ENCODE data around the gene SGTA. TPM values are rescaled to one million over a fixed set of nuclear protein-coding genes. Genes with fewer than 3 reads are reported as not detected.

SGTA gene
- total and polyA plus RNA-seq, 2 of the 8 experiments (the other 6 are each of a cell fraction or from before 2014, with no cell fraction given) = 86.8 to 130 TPM

DNA sequence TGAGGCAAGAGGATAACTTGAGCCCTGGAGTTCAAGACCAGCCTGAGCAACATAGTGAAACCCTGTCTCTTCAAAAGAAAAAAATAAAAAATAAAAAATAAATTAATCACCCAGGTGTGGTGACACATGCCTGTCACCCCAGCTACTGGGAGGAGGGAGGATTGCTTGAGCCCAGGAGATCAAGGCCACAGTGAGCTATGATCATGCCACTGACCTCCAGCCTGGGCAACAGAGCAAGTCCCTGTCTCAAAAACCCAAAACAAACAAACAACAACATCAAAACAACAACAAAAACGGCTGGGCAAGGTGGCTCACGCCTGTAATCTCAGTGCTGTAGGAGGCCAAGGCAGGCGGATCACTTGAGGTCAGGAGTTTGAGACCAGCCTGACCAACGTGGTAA, 39.0 kb downstream of the SGTA start:
- Histone ChIP-seq H3K23ac (ENCODE audit: insufficient read length) (no peak overlapping the region), H3K36me3 (ENCODE audit: control insufficient read depth in 2 of 4, insufficient read depth in 4 of 4, low read length in 3 of 4) (no peaks in the 10 kb centered on the region), H3K27ac (ENCODE audit: low read depth, low read length) (no peak overlapping the region), H3K9ac (replicated peaks in 1 of 4; ENCODE audit: extremely low read depth in 1 of 4, low read depth in 3 of 4, low read length in 3 of 4) (no peak overlapping the region), H2BK20ac (ENCODE audit: low read length) (no peak overlapping the region), H3K14ac (ENCODE audit: insufficient read length) (no peak overlapping the region), H3K9me3 (ENCODE audit: insufficient read depth in 2 of 2, low read depth in 1 of 2, low read length in 1 of 2) (no peaks in the 10 kb centered on the region), H3K56ac (replicated peaks; ENCODE audit: insufficient read length, low read depth, low read length) (no peak overlapping the region), H4K5ac (ENCODE audit: insufficient read length, low read depth, low read length) (no peak overlapping the region), H3K79me2 (ENCODE audit: control insufficient read depth in 1 of 2, insufficient read depth in 2 of 2, low read length in 2 of 2) (peaks cover 0 to 1% of the 10 kb centered on the region in 2 experiments; a peak in 1 of 4 replicates), H2AK5ac (ENCODE audit: low read depth, low read length) (no peak overlapping the region), H3K23me2 (ENCODE audit: low read depth, low read length) (0 out of 2 replicates have a peak, but pooled peaks cover 4% of the 10 kb centered on the region), H4K20me1 (replicated peaks in 1 of 2; ENCODE audit: control insufficient read depth in 1 of 2, insufficient read depth in 2 of 2, low read length in 2 of 2) (peaks cover 0 to 2% of the 10 kb centered on the region in 2 experiments), H2BK12ac (ENCODE audit: low read depth, low read length) (0 out of 2 replicates have a peak overlapping the region, but pooled peaks have one; percentile 27), H3K27me3 (replicated peaks in 1 of 4; ENCODE audit: control insufficient read depth in 3 of 4, extremely low read depth in 1 of 4, insufficient read depth in 3 of 4, low read length in 3 of 4) (peaks cover 0 to 7% (median 2%) of the 10 kb centered on the region in 4 experiments; a peak in 2 of 7 replicates), H3K79me1 (ENCODE audit: low read depth, low read length) (no peaks in the 10 kb centered on the region), H3K4me3 (ENCODE audit: extremely low read depth in 1 of 4, insufficient read depth in 2 of 4, low read depth in 3 of 4, low read length in 4 of 4) (no peak overlapping the region), H3K4me2 (ENCODE audit: insufficient read depth in 1 of 2, low read depth in 2 of 2, low read length in 2 of 2) (no peak overlapping the region), H3K4me1 (replicated peaks in 1 of 4; ENCODE audit: control insufficient read depth in 3 of 4, insufficient read depth in 4 of 4, low read length in 3 of 4) (no peaks in the 10 kb centered on the region), H2BK15ac (ENCODE audit: low read length) (no peak overlapping the region), H4K91ac (replicated peaks; ENCODE audit: insufficient read length, low read length) (no peak overlapping the region), H3K18ac (ENCODE audit: extremely low read depth, low read length) (no peak overlapping the region), H3K4ac (replicated peaks; ENCODE audit: insufficient read length, low read depth, low read length) (no peak overlapping the region), H2BK120ac (replicated peaks; ENCODE audit: low read depth, low read length) (no peak overlapping the region), H2AFZ (ENCODE audit: low read length) (no peak overlapping the region), H2BK5ac (ENCODE audit: low read depth, low read length) (no peak overlapping the region), H4K8ac (ENCODE audit: extremely low read depth, insufficient read depth, low read length) (no peak overlapping the region)
- ChIA-PET CTCF (ENCODE audit: partially characterized antibody) (interaction anchor here (0.8 to 1.4 kb wide), 2 partner anchors 21 to 96 kb away, joined by 3 to 5 read pairs; no protein-coding TSS in a partner anchor), POLR2A (ENCODE audit: partially characterized antibody) (interaction anchor here (0.6 kb wide), 1 partner anchor 40 kb away, joined by 3 read pairs; no protein-coding TSS in a partner anchor)
- TF ChIP-seq HDAC6 (IDR thresholded peaks at IDR 0.05; ENCODE audit: low read depth, low read length) = no peak
- no peak for TF ChIP-seq KDM5A (IDR thresholded peaks at IDR 0.05; ENCODE audit: low read length)
- TF ChIP-seq SP4 (IDR thresholded peaks at IDR 0.05; ENCODE audit: low read length) = no peak
- TF ChIP-seq RXRA (IDR thresholded peaks at IDR 0.05; ENCODE audit: insufficient read depth, low read depth, low read length) = no peak
- TF ChIP-seq KDM1A (IDR thresholded peaks at IDR 0.05; ENCODE audit: borderline replicate concordance, low read length) = no peak
- no peak for TF ChIP-seq SRF (IDR thresholded peaks at IDR 0.05; ENCODE audit: low read depth, low read length)
- TF ChIP-seq TBP (IDR thresholded peaks at IDR 0.05; ENCODE audit: low read depth, low read length) = no peak
- FAIRE-seq (no peak), DNase-seq (ENCODE audit: low read depth in 1 of 2, low spot score in 2 of 2) (no peak)
- 73% methylated on average over 4 of the region's 4 CpGs; no CpG with 5 or more reads in 1 of the 2 experiments for WGBS, 2 experiments (ENCODE audit: extremely low coverage in 1 of 2, insufficient coverage in 1 of 2, insufficient read length in 1 of 2, insufficient replicate concordance in 2 of 2, low coverage in 1 of 2, low lambda C conversion rate in 2 of 2, missing lambda C conversion rate in 1 of 2)

Data from H1 (cell line).